ENCODE results near the gene HIBCH. TPM values are rescaled to one million over a fixed set of nuclear protein-coding genes. Genes with fewer than 3 reads are reported as not detected.

The HIBCH gene
- total and polyA plus RNA-seq, 2 of the 13 experiments (the other 11 are each of a cell fraction or from before 2014, with no cell fraction given) = 18.8 to 49.5 TPM

GRCh38 chr2:190319555-190320498, at the start of gene HIBCH (continued):
- TF ChIP-seq THAP8 (CRISPR knock-in tag; IDR thresholded peaks at IDR 0.05; ENCODE audit: borderline replicate concordance) (no peak), TAF1 (CRISPR knock-in tag; IDR thresholded peaks at IDR 0.05) (peak; percentile 91), REPIN1 (CRISPR knock-in tag; IDR thresholded peaks at IDR 0.05; ENCODE audit: borderline replicate concordance, low read depth) (peak; percentile 98), HNF1B (CRISPR knock-in tag; IDR thresholded peaks at IDR 0.05) (peak; percentile 96), ZSCAN29 (CRISPR knock-in tag; conservative IDR thresholded peaks at IDR 0.05) (peak; percentile 87; the same call in 1 of the 2 replicates), BCL3 (CRISPR knock-in tag; IDR thresholded peaks at IDR 0.05) (peak; percentile 81; the same call in 1 of the 2 replicates), ZSCAN30 (CRISPR knock-in tag; IDR thresholded peaks at IDR 0.05) (no peak), ZNF20 (CRISPR knock-in tag; IDR thresholded peaks at IDR 0.05) (no peak), ZNF337 (CRISPR knock-in tag; IDR thresholded peaks at IDR 0.05; ENCODE audit: borderline replicate concordance, low read depth) (peak; percentile 89; the same call in 1 of the 2 replicates), MBNL3 (CRISPR knock-in tag; conservative IDR thresholded peaks at IDR 0.05) (no peak), RFXANK (CRISPR knock-in tag; IDR thresholded peaks at IDR 0.05) (peak; percentile 95), STAT6 (CRISPR knock-in tag; IDR thresholded peaks at IDR 0.05; ENCODE audit: borderline replicate concordance) (peak; percentile 85; the same call in 1 of the 2 replicates), TBP (CRISPR knock-in tag; IDR thresholded peaks at IDR 0.05) (no peak), NFE2L2 (IDR thresholded peaks at IDR 0.05; ENCODE audit: low read length) (no peak), MXD1 (CRISPR knock-in tag; IDR thresholded peaks at IDR 0.05) (peak; percentile 86), GPN1 (CRISPR knock-in tag; IDR thresholded peaks at IDR 0.05; ENCODE audit: borderline replicate concordance) (0 out of 2 replicates have a peak, but pooled peaks have one; percentile 44), KMT2B (CRISPR knock-in tag; IDR thresholded peaks at IDR 0.05) (peak; percentile 99), TRIM24 (CRISPR knock-in tag; IDR thresholded peaks at IDR 0.05) (no peak), SCMH1 (CRISPR knock-in tag; IDR thresholded peaks at IDR 0.05; ENCODE audit: borderline replicate concordance) (no peak), MXD3 (CRISPR knock-in tag; IDR thresholded peaks at IDR 0.05) (peak; percentile 79; the same call in 1 of the 2 replicates), FLYWCH1 (CRISPR knock-in tag; IDR thresholded peaks at IDR 0.05) (no peak), ZBTB7B (CRISPR knock-in tag; IDR thresholded peaks at IDR 0.05) (peak; percentile 69; the same call in 1 of the 2 replicates)
